Caco-2 (cell line): ENCODE data around the gene CLSTN2. TPM values are rescaled to one million over a fixed set of nuclear protein-coding genes. Genes with fewer than 3 reads are reported as not detected.

Experiments used
- BruUV-seq: library from RNA; stranded (reverse); fragments of 400-500 nt; replicated peaks from 2 replicates; lab custom pipeline; 2021; lab: Mats Ljungman, UMichigan
- CTCF ChIA-PET: fragments of 300-600 bp; sonication (Branson Sonifier 250); formaldehyde crosslinking; loops from one replicate; lab custom pipeline; 2022; ENCODE audit warnings: antibody characterized with exemption; lab: Charles Lee
- POLR2A ChIA-PET: fragments of 300-600 bp; sonication (Branson Sonifier 250); formaldehyde crosslinking; loops from one replicate; lab custom pipeline; 2022; ENCODE audit warnings: antibody characterized with exemption; lab: Charles Lee
- DNase-seq, 2 experiments: peaks; one replicate each; pipeline versions ENCODE4 v3.0.0 to v3.0.0-alpha.2; 2020 to 2022
- H3K27me3 ChIP-seq: replicated peaks from 2 replicates; pipeline ENCODE4 v1.6.0; 2011; ENCODE audit warnings: low read length; ENCODE audit not compliant: control insufficient read depth, insufficient read depth
- H3K36me3 ChIP-seq: 2 replicates; pipeline ENCODE4 v1.5.1; 2011; ENCODE audit warnings: low read length; ENCODE audit not compliant: control insufficient read depth, insufficient read depth
- H3K4me1 ChIP-seq: fragments of 250-450 bp; sonication (Bioruptor Pico); 2 replicates; pipeline ENCODE4 v1.5.1; 2020; ENCODE audit warnings: mild to moderate bottlenecking
- H3K4me3 ChIP-seq: 2 replicates; pipeline ENCODE4 v1.5.1; 2011; ENCODE audit warnings: low read depth, mild to moderate bottlenecking, control low read depth, low read length
- H3K9me3 ChIP-seq: fragments of 250-450 bp; sonication (Bioruptor Pico); 2 replicates; pipeline ENCODE4 v1.5.1; 2020; ENCODE audit warnings: mild to moderate bottlenecking, moderate library complexity
- H3K27ac Mint-ChIP-seq: one replicate; pipeline ENCODE4 v1.8.0; 2022; ENCODE audit warnings: mixed read lengths; ENCODE audit not compliant: unreplicated experiment
- H3K27me3 Mint-ChIP-seq: one replicate; pipeline ENCODE4 v1.8.0; 2022; ENCODE audit warnings: mixed read lengths; ENCODE audit not compliant: insufficient read depth, unreplicated experiment
- H3K36me3 Mint-ChIP-seq: one replicate; pipeline ENCODE4 v1.8.0; 2022; ENCODE audit warnings: mild to moderate bottlenecking, mixed read lengths; ENCODE audit not compliant: insufficient read depth, unreplicated experiment
- H3K4me1 Mint-ChIP-seq: one replicate; pipeline ENCODE4 v1.8.0; 2022; ENCODE audit warnings: low read depth, mixed read lengths; ENCODE audit not compliant: unreplicated experiment
- H3K4me3 Mint-ChIP-seq: one replicate; pipeline ENCODE4 v1.8.0; 2022; ENCODE audit warnings: mild to moderate bottlenecking, moderate library complexity, mixed read lengths; ENCODE audit not compliant: unreplicated experiment
- H3K9me3 Mint-ChIP-seq: one replicate; pipeline ENCODE4 v1.8.0; 2022; ENCODE audit warnings: mixed read lengths; ENCODE audit not compliant: unreplicated experiment
- CTCF ChIP-seq, 2 experiments: fragments of 200-600 bp in 1 of 2; IDR thresholded peaks; 1 replicate in 1 of 2; 2 replicates in 1 of 2; pipeline versions ENCODE4 v1.5.1 to v1.8.0; 2011 to 2022; ENCODE audit warnings: antibody characterized with exemption in 1 of 2, control low read depth in 1 of 2, inconsistent platforms in 1 of 2, low read depth in 1 of 2, low read length in 1 of 2, mild to moderate bottlenecking in 1 of 2, moderate library complexity in 1 of 2; ENCODE audit not compliant: insufficient read depth in 1 of 2, severe bottlenecking in 1 of 2, unreplicated experiment in 1 of 2
- intact Hi-C: fragments of 100-400 bp; cut with micrococcal nuclease; formaldehyde crosslinking; loops from one replicate; pipeline ENCODE4 v1.10.0; 2022; ENCODE audit not compliant: unreplicated experiment
- total RNA-seq: library from RNA; stranded (reverse); gene quantifications from 2 replicates; pipeline ENCODE4 v1.2.3, GENCODE V29; 2022

CLSTN2 gene
- total RNA-seq, 1 experiment from 2014 or later = 26.1 TPM

- H3K36me3 ChIP-seq = no peaks in the 10 kb centered on the region
- ChIA-PET CTCF (no interaction called here), POLR2A (no interaction called here)
- no peaks in the 10 kb centered on the region for H3K9me3 Mint-ChIP-seq
- no peak for TF ChIP-seq CTCF (IDR thresholded peaks at IDR 0.05; ENCODE audit: insufficient read depth in 1 of 2, low read depth in 1 of 2, low read length in 1 of 2, severe bottlenecking in 1 of 2, unreplicated experiment in 1 of 2)
- H3K27me3 Mint-ChIP-seq = no peaks in the 10 kb centered on the region
- no peaks in the 10 kb centered on the region for H3K27me3 ChIP-seq
- H3K4me3 ChIP-seq = no peak overlapping the region
- DNase-seq = no peak
- H3K4me1 ChIP-seq = no peaks in the 10 kb centered on the region
- H3K4me3 Mint-ChIP-seq = no peak overlapping the region
- BruUV-seq = no TSS peak
- H3K27ac Mint-ChIP-seq = no peak overlapping the region
- no peaks in the 10 kb centered on the region for H3K9me3 ChIP-seq
- intact Hi-C loops = no loop called here
- no peaks in the 10 kb centered on the region for H3K4me1 Mint-ChIP-seq
- no peaks in the 10 kb centered on the region for H3K36me3 Mint-ChIP-seq
These were observed 449.9 kb downstream of the CLSTN2 start for GRCh38 chr3:140384876-140385275.

GRCh38 chr3:140386357-140387100 is 451.5 kb downstream of the CLSTN2 start:
- H3K36me3 ChIP-seq = no peaks in the 10 kb centered on the region
- no peaks in the 10 kb centered on the region for H3K27me3 Mint-ChIP-seq
- TF ChIP-seq CTCF (IDR thresholded peaks at IDR 0.05; ENCODE audit: insufficient read depth in 1 of 2, low read depth in 1 of 2, low read length in 1 of 2, severe bottlenecking in 1 of 2, unreplicated experiment in 1 of 2) = no peak
- POLR2A ChIA-PET = no interaction called here
- H3K4me3 Mint-ChIP-seq = no peak overlapping the region
- CTCF ChIA-PET = no interaction called here
- no peaks in the 10 kb centered on the region for H3K4me1 ChIP-seq
- no peaks in the 10 kb centered on the region for H3K9me3 Mint-ChIP-seq
- no peak overlapping the region for H3K4me3 ChIP-seq
- no peak for DNase-seq
- H3K36me3 Mint-ChIP-seq = no peaks in the 10 kb centered on the region
- H3K9me3 ChIP-seq = no peaks in the 10 kb centered on the region
- no peaks in the 10 kb centered on the region for H3K27me3 ChIP-seq
- no peaks in the 10 kb centered on the region for H3K4me1 Mint-ChIP-seq
- no peak overlapping the region for H3K27ac Mint-ChIP-seq
- no TSS peak for BruUV-seq
- intact Hi-C loops = no loop called here

DNA sequence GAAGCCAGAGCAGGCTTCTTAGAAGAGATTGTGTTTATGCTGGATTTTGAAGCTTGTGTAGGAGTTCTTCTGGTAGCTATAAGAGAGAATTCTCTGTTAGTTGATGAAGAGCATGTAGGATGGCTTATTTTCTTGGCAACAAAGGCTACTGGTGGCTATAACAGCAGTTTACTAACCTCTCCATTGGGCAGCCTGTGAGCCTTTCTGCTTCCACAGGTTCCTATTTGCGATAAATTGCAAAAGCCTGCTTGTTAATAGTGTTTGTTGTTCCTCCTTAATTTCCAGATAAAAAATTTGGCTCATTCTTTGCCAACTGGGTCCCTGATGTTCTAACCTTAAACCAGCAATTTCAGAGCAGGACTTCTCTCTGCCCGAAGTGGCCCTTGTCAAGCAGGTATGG is 452.3 kb downstream of the CLSTN2 start:
- Histone ChIP-seq H3K9me3 (no peaks in the 10 kb centered on the region), H3K27me3 (no peaks in the 10 kb centered on the region), H3K4me3 (no peak overlapping the region), H3K4me1 (no peaks in the 10 kb centered on the region), H3K36me3 (no peaks in the 10 kb centered on the region)
- DNase-seq = no peak
- ChIA-PET CTCF (no interaction called here), POLR2A (no interaction called here)
- no peak for TF ChIP-seq CTCF (IDR thresholded peaks at IDR 0.05; ENCODE audit: insufficient read depth in 1 of 2, low read depth in 1 of 2, low read length in 1 of 2, severe bottlenecking in 1 of 2, unreplicated experiment in 1 of 2)
- no TSS peak for BruUV-seq
- H3K4me3 Mint-ChIP-seq = no peak overlapping the region
- intact Hi-C loops = no loop called here
- no peaks in the 10 kb centered on the region for H3K4me1 Mint-ChIP-seq
- no peaks in the 10 kb centered on the region for H3K36me3 Mint-ChIP-seq
- no peaks in the 10 kb centered on the region for H3K9me3 Mint-ChIP-seq
- no peaks in the 10 kb centered on the region for H3K27me3 Mint-ChIP-seq
- H3K27ac Mint-ChIP-seq = no peak overlapping the region
